ENCODE results near the gene PTPN14.
"Not testable (repeated sequence)": the region's sequence is repeated elsewhere in the genome, so short reads cannot be mapped to it uniquely, and the experiment has no call there.

Gene PTPN14

GRCh38 chr1:214402613-214403083 lies 148.8 kb downstream of the PTPN14 start:
- no peak for TF ChIP-seq CTCF (IDR thresholded peaks at IDR 0.05; ENCODE audit: low read depth, low read length)
- Histone ChIP-seq H3K4me1 (no peaks in the 10 kb centered on the region), H3K36me3 (no peaks in the 10 kb centered on the region), H3K4me3 (ENCODE audit: low read depth, low read length) (no peak overlapping the region), H3K27me3 (peaks cover 7% of the 10 kb centered on the region), H3K9me3 (no peaks in the 10 kb centered on the region)
- DNase-seq, result no peak

GRCh38 chr1:214401666-214402065 lies 149.7 kb downstream of the PTPN14 start:
- H3K4me3 ChIP-seq (ENCODE audit: low read depth, low read length), result no peak overlapping the region
- peaks cover 12% of the 10 kb centered on the region for H3K27me3 ChIP-seq
- H3K4me1 ChIP-seq, result no peaks in the 10 kb centered on the region
- H3K9me3 ChIP-seq, result no peaks in the 10 kb centered on the region
- H3K36me3 ChIP-seq, result no peaks in the 10 kb centered on the region
- no peak for TF ChIP-seq CTCF (IDR thresholded peaks at IDR 0.05; ENCODE audit: low read depth, low read length)
- DNase-seq, result no peak

GRCh38 chr1:214400131-214400530 lies 151.3 kb downstream of the PTPN14 start:
- H3K4me1 ChIP-seq, result no peaks in the 10 kb centered on the region
- H3K36me3 ChIP-seq, result no peaks in the 10 kb centered on the region
- DNase-seq, result no peak
- H3K4me3 ChIP-seq (ENCODE audit: low read depth, low read length), result no peak overlapping the region
- no peaks in the 10 kb centered on the region for H3K9me3 ChIP-seq
- peaks cover 12% of the 10 kb centered on the region for H3K27me3 ChIP-seq
- no peak for TF ChIP-seq CTCF (IDR thresholded peaks at IDR 0.05; ENCODE audit: low read depth, low read length)

GRCh38 chr1:214398490-214398889 lies 152.9 kb downstream of the PTPN14 start:
- Histone ChIP-seq H3K9me3 (no peaks in the 10 kb centered on the region), H3K27me3 (peaks cover 12% of the 10 kb centered on the region), H3K36me3 (no peaks in the 10 kb centered on the region), H3K4me3 (ENCODE audit: low read depth, low read length) (no peak overlapping the region), H3K4me1 (no peaks in the 10 kb centered on the region)
- no peak for DNase-seq
- no peak for TF ChIP-seq CTCF (IDR thresholded peaks at IDR 0.05; ENCODE audit: low read depth, low read length)

- H3K27me3 ChIP-seq, result peaks cover 12% of the 10 kb centered on the region
- TF ChIP-seq CTCF (IDR thresholded peaks at IDR 0.05; ENCODE audit: low read depth, low read length), result no peak
- DNase-seq, result no peak
- no peaks in the 10 kb centered on the region for H3K4me1 ChIP-seq
- no peaks in the 10 kb centered on the region for H3K36me3 ChIP-seq
- H3K9me3 ChIP-seq, result no peaks in the 10 kb centered on the region
- no peak overlapping the region for H3K4me3 ChIP-seq (ENCODE audit: low read depth, low read length)
These were observed 153.9 kb downstream of the PTPN14 start for GRCh38 chr1:214397497-214397896.

GRCh38 chr1:214396330-214396729 lies 155.1 kb downstream of the PTPN14 start:
- no peak for DNase-seq

GRCh38 chr1:214394569-214394968 lies 156.8 kb downstream of the PTPN14 start:
- peaks cover 12% of the 10 kb centered on the region for H3K27me3 ChIP-seq
- not testable (repeated sequence) for H3K4me1 ChIP-seq; H3K9me3 ChIP-seq; H3K4me3 ChIP-seq (ENCODE audit: low read depth, low read length); H3K36me3 ChIP-seq; DNase-seq

More at GRCh38 chr1:214396330-214396729, 155.1 kb downstream of the PTPN14 start:
- H3K9me3 ChIP-seq, result no peaks in the 10 kb centered on the region
- H3K36me3 ChIP-seq, result no peaks in the 10 kb centered on the region
- peaks cover 12% of the 10 kb centered on the region for H3K27me3 ChIP-seq
- H3K4me1 ChIP-seq, result no peaks in the 10 kb centered on the region
- TF ChIP-seq CTCF (IDR thresholded peaks at IDR 0.05; ENCODE audit: low read depth, low read length), result no peak
- no peak overlapping the region for H3K4me3 ChIP-seq (ENCODE audit: low read depth, low read length)

All from BE2C (cell line).